A204.1 (cell line): ENCODE results near the gene MYL5.

Source experiments
- FAIRE-seq: peaks from 2 replicates; lab custom pipeline; 2012; peaks lifted over from hg19 to GRCh38; lab: Jason Lieb, UNC

MYL5 gene

DNA sequence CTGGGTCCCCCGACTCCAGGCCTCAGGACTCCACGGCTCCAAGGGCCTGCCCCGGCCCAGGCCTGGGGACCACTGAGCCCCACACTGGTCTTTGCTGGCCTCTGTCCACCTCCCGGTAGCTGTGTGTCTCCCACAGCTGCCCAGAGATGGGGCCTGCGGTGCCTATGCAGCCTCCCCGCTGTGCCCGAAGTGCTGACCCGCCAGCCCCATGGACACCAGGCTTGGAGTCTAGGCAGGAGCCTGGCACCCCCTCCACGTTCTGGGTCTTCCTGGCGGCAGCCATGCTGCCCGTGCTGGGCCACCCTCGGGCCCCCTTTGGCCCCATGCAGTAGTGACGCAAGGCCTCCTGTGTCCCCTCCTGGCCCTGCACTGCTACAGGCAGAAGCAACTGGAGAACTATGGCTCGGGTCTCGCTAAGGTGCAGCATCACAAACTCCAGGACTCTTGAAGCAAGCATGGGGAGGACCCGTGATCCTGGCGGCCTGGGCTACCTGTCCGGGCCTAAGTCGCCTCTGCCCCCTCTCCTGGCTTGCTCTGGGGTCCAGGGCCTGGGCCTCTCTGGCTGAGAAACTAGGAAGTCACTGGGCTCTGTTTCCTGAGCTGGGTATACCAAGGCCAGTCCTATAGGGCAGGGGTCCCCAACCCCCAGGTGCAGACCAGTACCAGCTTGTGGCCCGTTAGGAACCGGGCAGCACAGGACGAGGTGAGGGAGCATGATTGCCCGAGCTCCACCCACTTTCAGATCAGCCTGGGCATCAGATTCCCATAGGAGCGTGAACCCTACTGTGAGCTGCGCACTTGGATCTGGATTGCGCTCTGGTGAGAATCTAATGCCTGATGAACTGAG lies 917 bp downstream of the MYL5 start:
- FAIRE-seq, result no peak

- FAIRE-seq, result no peak
Observed at GRCh38 chr4:675980-676870, 1.9 kb downstream of the MYL5 start.

DNA sequence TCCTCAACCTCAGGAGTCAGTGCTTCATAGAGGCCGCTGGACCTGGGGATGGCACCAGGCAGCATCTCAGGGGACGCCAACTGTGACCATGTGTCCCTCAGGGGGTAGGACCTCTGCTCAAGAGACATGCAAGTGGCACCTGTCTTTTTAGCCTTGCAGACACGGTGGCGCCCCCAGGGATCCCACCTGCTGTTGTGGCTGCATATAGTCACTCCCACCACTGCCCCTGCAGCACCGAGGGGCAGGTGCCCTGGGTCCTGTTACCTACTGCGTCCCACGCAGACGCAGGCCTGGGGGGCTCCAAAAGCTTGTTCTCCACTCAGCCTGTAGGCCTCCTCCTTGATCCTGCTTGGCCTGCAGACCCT lies 2.5 kb downstream of the MYL5 start:
- no peak for FAIRE-seq

GRCh38 chr4:677431-678293 lies 3.3 kb downstream of the MYL5 start:
- no peak for FAIRE-seq

DNA sequence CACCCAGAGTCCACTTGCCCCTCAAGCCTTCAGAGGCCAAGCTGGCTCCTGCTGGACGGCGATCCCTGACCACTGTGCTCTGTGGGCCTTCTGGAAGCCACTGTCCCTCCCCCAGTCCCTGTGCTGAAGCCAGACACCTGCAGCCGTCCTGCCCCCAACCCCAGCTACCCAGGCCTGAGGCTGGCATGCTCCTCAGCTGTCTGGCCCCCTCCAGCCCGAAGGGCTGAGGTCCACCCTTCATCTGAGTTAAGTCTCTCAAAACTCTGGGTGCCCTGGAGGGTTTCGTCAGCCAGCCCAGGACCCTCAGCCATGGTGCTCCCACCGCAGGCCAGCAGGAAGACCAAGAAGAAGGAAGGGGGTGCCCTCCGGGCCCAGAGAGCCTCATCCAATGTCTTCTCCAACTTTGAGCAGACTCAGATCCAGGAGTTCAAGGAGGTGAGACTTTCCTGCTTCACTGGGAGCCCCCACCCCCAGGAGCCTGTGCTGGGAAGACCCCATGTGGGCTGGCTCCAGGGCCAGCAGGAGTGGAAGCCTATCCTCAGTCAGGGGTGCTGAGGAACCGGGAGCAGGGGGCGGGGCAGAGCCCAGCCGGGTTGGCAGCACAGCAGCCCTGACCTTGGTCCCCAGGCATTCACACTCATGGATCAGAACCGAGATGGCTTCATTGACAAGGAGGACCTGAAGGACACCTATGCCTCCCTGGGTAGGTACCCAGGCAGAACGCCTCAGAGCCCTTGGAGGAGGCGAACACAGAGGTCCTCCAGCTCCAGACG lies 4.2 kb downstream of the MYL5 start:
- FAIRE-seq, result no peak

DNA sequence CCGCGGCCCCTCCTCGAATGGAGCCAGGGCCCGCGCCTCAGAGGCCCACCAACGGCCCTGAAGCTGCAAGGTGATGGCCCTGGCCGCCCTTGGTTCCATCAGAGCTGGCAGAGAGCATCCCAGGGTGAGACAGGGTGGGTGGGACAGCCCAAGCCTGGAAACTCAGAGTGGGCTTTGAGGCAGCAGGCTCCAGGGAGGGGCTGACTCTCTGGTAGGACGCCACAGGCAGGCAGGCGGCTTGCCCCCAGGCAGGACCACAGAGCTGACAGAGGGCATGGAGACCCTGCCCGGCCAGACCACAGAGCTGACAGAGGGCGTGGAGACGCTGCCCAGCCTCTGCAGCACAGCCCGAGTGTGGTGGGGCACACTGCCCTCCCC lies 4.8 kb downstream of the MYL5 start:
- FAIRE-seq, result no peak

DNA sequence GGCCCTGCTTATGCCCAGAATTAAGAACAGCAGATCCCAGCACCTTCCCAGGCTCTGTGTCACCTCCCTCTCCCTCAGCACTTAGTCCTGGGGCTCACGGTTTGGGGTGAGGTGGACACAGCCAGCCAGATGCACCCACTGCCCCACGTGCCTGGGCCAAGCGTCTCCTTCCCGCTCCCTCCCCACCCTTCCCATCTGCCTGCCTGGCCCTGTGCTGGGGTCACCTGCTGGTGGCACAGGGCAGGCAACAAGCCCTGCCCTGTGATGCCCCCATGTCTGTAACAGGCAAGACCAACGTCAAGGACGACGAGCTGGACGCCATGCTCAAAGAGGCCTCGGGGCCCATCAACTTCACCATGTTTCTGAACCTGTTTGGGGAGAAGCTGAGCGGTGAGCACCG lies 5.3 kb downstream of the MYL5 start:
- no peak for FAIRE-seq

DNA sequence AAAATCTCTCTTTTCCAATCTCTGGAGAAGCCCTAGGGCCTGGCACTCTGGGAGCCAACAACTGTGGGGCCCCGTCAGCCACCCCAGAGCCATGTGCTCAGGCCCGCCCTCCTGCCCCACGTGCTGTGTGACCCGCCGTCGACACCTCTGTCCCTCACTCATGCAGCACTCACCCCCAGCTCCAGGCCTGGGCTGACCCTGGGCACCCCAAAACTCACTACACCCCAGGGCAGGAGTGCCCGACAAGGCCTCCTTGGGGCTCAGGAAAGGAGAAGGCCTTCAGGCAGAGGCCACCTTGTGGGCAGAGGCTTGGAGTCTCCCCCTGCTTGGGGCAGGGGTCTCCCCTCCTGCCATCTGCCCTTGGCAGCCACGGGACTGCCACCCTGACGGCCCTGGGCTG lies 5.7 kb downstream of the MYL5 start:
- no peak for FAIRE-seq

- no peak for FAIRE-seq
Observed at GRCh38 chr4:680551-680927, 6.2 kb downstream of the MYL5 start.

GRCh38 chr4:680928-681645 lies 6.7 kb downstream of the MYL5 start:
- FAIRE-seq, result no peak

DNA sequence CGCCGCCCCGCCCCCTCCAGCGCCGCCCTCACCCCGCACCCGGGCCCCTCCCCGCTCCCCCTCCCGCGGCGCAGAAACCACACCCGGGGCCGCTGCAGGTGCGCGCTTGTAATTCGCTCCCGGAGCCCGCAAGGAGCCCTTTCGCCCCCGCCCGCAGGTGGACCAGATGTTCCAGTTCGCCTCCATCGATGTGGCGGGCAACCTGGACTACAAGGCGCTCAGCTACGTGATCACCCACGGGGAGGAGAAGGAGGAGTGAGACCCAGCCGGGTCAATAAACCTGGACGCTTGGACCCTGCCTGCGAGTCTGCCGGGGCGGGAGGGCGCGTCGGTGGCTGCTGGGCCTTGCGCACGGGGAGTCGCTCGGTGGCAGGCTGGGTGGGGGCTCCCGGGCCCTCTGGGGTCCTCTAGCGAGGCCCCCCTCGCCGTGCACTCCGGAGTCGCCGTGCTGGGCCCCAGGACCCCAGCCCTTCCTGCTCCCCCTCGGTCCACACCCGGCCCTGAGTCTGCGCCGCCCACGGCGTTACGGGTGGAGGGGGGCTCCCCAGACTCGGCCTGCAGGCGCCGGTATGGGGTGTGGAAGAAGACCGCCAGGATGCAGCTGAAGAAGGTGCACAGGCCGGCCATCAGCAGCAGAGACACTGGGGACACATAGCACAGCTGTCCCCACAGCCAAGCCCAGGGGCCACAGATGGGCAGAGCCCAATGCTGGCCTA lies 7.6 kb downstream of the MYL5 start:
- no peak for FAIRE-seq

DNA sequence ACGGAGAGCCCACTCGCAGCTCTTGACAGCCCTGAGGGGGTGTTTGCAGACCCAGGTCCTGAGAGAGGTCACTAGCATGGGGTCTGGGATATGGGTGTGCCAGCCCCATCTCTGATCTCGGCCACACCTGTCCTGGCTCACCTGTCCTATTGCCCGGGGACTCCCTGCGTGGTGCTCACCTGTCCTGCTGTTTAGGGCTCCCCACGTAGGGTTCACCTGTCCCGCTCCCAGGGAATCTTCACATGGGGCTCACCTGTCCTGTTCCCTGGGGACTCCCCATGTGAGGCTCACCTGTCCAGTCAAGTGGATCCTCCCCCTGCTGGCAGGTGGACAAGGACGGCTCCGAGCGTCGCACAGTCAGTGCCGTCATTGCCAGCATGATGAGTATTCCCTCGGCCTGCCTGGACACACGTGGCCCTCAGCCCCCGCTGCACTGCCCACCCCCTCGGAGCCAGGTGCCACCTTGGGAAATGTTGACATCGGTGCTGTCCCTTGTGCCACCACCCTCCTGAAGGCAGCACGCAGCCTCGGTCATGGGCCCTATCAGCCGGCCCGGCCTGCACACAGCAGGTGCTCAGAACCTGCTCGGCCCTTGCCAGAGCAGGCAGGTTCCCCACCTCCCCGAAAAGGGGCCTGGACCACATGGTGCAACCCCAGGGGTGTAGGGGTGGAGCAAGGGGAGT lies 8.3 kb downstream of the MYL5 start:
- FAIRE-seq, result no peak

DNA sequence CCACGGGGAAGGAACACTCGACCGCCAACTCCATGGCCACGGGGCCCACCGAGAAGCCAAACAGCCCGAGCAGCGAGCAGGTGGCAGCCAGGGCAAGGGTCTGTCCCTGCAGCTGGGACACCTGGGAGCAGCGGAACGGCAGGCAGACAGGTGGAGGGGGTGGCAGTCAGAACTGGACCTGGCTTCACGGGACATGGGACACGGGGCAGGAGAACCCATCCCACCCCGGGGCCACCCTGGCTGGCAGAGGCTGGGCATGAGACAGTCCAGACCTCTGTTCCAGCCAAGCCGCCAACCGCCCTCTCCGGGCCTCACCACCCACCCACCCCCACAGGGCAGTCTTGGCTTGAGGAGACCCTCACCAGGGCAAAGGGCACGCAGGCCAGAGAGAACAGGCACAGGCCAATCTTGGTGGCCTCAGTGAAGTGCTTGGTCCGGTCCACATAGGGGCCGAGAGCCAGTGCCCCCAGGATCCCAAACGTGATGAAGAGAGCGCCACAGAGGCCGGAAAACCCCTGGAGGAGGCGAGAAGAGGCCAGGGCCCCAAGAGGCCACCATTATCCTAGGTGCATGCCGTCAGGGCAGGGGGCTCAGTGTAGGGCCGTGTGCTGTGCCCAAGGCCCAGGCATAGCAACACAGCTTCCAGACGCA lies 9.0 kb downstream of the MYL5 start:
- no peak for FAIRE-seq

DNA sequence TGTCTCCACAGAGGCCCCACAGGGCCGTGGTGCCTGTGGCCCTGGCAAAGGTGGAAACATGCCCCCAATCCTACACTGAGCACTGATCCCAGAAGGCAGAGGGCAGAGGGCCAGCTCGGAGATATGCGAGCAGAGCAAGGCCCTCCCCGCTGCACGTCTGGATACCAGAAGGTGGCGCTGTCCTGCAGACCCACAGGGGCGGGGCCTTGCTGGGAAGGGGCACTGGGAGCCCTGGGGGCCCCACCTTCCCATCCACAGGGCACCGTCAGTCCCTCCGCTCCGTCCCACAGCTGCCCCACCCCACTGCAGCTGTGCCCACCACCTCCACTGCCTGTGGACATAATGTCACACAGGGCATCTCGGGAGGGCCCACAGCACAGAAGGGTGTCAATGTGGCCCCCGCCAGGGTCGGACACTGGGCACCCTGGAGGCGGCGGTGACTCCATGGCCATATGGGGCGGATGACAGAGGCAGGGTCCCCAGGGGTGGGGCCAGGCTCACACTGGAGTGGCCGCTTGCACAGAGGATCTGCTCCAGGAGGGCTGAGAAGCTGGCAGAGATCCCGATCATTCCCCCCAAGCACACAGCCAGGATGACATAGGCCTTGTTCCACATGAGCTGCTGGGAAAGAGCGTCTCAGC lies 9.8 kb downstream of the MYL5 start:
- no peak for FAIRE-seq

DNA sequence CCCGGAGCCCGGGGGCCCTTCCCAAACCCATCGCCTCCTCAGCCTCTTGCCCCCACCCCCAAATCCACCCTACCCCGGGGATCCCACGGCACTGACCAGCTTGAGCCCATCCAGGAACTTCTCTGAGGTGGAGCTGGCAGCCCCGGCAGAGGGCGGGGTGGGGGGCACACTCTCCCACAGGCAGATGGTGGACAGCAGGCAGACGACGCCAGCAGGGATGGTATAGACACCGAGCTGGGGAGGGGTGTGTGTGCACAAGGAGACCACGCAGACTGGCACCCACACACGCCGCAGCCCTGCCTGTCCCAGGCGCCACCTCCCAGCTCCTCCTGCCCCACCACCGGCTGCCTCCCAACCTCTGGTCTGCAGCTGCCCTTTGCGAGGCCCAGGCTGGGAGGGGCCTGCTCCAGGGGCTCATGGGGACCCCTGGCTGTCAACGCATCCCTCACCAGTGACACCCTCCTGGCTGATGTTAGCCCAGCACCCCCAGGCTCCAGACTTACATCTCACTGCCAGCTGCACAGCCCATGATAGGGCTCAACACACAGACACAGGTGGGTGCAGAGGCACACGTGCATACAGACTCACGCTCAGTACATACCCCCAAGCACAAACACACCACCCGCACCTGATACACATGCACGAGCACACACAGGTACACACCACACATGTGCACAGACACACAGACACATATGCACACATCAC lies 10.4 kb downstream of the MYL5 start:
- no peak for FAIRE-seq

DNA sequence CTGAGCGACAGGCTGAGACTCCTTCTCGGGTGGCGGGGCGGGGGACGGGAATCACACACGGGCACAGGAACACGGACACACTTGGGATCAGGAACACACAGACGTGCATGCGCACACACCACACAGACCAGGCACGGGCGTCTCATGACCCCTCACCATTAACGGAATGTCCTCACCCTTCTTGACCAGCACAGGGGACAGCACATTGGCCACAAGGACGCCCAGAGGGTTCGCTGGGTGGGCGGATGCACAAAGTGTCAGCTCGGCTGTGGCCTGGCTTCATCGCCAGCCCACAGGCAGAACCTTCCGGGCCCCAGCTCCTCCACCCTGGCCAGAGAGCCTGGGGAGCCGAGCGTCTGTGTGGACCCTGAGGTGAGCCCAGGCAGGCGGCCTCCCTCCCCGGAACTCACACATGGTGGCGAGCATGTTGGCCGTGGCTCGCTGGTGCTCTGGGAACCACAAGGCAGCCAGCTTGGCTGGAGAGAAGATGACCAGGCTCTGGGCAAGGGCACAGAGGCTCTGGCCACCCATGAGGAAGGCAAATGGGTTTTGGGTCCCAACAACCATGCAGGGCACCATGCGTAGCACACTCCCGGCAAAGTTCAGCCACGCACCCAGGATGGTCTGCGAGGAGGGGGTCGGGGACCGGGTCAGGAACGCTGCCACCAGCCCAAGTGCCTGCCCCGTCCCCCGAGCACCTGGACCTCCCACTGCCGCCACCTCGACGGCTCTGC lies 11.5 kb downstream of the MYL5 start:
- FAIRE-seq, result no peak

DNA sequence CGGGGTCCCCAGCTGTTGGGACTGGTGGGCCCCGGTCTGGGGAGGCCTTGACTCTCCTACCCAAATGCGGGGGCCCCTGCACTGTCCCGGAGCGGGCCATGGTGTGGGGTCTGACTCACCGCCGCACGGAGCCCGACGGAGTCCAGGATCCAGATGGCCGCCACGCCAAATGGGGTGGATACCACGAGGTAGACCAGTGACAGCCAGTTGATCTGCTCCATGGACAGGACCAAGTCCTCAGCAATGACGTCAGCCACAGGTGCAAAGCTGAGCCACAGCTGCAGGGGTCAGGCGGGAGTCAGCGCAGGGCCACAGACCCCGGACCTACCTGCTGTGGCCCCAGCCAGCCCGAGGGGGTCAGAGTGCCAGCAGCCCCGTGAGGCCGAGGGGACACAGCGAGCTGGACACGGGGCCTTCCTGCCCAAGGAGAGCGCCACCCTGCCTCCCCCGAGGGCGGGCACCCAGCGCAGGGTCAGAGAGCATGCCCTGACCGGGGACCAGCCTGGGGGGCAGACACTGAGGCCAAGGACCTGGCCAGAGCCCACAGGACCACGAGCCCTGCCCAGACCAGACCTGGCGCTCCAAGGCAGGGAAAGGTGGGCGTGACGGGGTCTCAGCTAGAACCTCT lies 12.2 kb downstream of the MYL5 start:
- no peak for FAIRE-seq
